Middle frontal gyrus (tissue), 1 donor: ENCODE data around the gene TPSAB1.

Experiments used
- DNase-seq: peaks from one replicate; pipeline ENCODE4 v3.0.0-alpha.2; 2015; ENCODE audit warnings: low spot score; ENCODE audit errors: extremely low spot score

The TPSAB1 gene

DNA sequence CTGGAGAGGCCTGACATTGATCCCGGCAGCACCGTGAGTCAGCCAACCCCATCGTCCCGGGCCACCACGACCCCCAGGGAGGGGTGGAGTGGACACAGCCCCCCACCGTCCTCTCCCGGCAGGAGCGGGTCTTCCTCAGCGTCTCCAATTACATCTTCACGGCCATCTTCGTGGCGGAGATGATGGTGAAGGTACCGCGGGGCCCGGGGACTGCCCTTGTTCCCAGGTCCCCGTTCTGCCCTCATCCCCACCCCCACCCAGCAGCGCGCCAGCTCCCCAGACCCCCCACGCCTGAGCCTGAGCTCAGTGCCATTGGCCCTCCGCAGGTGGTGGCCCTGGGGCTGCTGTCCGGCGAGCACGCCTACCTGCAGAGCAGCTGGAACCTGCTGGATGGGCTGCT, 30.0 kb upstream of the TPSAB1 start:
- DNase-seq: no peak

DNA sequence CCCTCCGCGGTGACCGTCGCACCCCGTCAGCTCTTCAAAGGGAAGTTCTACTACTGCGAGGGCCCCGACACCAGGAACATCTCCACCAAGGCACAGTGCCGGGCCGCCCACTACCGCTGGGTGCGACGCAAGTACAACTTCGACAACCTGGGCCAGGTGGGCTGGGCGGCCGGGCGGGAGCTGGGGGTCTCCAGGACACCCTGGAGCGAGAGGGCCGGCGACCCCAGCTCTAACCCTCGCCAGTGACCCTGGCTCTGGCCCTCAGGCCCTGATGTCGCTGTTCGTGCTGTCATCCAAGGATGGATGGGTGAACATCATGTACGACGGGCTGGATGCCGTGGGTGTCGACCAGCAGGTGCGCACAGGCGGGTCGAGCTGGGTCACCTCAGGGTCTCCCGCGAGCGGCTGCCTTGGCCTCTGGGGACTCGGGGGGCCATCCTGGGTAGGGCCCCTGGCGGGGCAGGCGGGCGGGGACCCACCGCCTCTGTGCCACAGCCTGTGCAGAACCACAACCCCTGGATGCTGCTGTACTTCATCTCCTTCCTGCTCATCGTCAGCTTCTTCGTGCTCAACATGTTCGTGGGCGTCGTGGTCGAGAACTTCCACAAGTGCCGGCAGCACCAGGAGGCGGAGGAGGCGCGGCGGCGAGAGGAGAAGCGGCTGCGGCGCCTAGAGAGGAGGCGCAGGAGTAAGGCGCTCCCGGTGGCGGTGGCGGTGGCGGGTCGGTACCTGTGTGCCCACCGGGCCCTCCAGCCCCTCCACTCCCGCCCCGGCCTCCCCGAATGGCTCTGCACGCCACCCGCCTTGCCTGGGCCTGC, 28.8 kb upstream of the TPSAB1 start:
- DNase-seq: peak; percentile 7

DNA sequence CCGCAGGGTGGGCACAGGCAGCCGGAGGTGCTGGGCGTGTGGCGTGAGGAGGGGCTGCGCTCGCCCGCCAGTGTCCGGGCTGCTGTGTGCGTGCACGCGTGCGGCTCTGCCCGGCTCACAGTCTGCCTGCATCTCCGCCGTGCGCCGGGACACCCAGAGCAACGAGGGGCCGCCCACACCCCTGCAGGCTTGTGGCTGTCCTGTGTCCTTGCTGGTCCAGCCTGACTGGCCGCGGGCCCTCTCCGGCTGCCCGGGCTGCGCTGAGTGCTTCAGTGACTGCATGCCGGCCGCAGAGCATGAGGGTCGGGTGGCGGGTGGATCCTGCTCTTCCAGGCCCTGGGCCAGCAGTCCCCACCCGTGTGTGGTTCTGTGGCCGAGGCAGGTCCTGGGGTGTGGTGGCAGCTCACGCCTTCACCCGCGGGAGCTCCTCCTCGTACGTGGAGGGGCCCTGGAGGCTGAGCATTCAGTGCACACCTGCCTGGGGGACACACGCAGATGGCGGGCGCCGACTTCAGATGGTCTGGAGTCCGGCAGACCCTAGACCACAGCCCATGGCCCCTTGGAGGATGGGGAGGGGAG, 27.8 kb upstream of the TPSAB1 start:
- DNase-seq: no peak

DNA sequence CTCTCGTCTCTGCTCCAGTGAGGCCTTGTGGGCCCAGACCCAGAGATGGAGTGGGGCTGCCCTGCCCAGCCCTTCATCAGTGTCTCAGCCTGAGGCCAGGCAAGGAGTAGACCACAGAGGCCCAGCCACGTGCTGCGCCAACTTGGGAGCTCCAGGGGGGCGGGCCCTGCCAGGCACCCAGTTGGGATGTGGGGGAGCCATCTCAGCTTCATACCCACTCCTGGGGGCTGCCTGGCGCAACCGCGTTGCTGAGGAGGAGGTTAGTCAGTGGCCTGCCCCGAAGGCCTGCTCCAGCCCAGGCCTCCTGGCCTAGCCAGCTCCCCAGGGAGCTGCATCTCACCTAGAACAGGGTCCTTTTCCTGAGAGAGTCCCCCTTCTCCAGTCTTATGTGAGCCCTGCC, 27.3 kb upstream of the TPSAB1 start:
- no peak for DNase-seq

GRCh38 chr16:1213796-1214372, 26.6 kb upstream of the TPSAB1 start:
- no peak for DNase-seq

GRCh38 chr16:1214719-1215118, 25.8 kb upstream of the TPSAB1 start:
- no peak for DNase-seq

DNA sequence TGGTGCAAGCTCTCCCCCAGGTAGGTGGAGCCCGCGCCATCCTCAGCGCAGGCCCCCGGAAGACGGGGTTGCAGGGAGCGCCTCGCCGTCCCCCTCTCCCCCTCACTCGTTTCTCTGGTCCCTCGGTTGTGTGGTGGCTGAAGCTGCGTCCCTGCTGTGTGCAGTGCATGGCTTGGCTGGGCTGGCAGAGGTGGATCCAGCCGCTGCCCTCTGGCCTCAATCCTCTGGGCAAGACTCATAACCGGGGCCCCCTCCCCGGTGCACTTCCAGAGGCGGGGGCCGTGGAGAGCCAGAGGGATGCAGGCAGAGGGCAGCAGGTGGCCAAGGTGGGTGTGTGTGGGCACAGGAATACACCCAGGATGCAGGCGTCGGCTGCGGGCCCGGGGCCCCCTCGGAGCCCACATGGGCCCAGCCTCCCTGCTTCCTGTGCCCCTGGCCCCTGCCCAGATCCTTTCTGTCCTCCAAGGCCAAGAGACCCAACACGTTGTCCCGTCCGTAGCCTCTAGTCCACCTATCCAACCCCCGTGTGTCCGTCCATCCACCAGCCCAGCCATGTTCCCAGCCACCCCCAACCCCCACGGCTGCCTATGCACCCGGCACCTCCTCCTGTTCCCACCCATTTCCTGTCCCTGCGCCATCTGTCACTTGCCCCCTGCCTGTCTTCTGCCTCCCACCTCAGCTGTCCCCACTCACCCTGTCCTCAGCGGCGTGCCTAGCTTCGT, 24.8 kb upstream of the TPSAB1 start:
- no peak for DNase-seq

DNA sequence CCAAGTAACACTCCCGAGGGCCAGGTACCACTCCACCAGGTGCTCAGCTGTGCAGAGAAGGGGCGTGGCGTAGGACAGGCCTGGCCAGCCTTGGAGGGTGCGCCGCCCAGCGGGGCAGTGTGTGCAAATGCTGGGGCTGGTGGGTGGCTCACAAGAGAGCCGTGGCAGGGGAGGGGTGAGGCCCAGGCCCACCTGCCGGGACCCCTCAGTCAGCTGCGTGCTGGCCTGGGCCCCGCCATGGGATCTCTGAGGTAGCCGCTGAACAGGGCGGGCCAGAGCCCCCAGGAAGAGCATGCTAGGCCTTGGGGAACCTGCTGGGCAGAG, 24.2 kb upstream of the TPSAB1 start:
- no peak for DNase-seq

- DNase-seq: no peak
These were observed 23.7 kb upstream of the TPSAB1 start for GRCh38 chr16:1216681-1217400.

- no peak for DNase-seq
These were observed 23.0 kb upstream of the TPSAB1 start for GRCh38 chr16:1217526-1217925.

DNA sequence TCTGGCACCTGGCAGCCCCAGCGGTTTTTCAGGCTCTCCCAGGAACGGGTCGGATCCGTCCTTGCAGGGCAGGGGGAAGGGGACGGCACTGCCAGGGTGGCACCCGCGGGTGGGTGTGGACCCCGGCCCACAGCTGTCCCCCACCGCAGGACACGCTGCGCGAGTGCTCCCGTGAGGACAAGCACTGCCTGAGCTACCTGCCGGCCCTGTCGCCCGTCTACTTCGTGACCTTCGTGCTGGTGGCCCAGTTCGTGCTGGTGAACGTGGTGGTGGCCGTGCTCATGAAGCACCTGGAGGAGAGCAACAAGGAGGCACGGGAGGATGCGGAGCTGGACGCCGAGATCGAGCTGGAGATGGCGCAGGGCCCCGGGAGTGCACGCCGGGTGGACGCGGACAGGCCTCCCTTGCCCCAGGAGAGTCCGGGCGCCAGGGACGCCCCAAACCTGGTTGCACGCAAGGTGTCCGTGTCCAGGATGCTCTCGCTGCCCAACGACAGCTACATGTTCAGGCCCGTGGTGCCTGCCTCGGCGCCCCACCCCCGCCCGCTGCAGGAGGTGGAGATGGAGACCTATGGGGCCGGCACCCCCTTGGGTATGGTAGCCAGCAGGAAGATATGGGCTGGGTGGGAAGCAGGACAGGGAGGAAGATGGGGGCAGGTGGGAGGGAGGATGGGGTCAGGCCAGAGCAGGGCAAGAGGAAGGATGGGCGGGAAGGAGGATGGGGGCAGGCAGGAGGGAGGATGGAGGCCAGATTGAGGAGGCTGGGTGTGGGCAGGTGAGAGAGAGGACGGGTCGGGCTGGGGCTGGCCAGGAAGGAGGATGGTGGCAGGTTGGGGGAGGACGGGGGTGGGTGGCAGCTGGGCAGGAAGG, 22.2 kb upstream of the TPSAB1 start:
- DNase-seq: no peak

DNA sequence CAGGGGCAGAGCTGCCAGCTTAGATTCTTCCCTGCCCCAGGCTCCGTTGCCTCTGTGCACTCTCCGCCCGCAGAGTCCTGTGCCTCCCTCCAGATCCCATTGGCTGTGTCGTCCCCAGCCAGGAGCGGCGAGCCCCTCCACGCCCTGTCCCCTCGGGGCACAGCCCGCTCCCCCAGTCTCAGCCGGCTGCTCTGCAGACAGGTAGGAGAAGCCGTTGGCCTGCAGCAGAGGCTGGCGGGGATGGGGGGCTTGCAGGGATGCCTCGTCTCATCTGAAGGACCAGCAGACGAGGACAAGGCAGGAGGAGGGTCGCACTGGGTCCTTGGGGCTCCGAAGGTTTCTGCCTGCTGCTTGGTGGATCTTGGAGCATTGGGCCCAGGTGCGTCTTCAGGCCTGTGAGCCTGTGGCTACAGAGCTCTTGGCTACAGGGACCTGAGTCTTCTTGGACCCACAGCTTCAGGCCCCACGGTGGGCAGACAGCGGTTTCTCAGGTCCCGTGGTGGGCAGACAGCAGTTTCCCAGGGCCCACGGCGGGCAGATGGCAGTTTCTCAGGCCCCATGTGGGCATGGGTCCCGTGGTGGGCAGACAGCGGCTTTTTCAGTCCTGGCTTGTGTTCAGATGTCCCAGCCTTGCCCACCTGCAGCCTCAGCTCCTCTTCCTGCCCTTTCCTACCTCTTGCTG, 21.4 kb upstream of the TPSAB1 start:
- DNase-seq: no peak

DNA sequence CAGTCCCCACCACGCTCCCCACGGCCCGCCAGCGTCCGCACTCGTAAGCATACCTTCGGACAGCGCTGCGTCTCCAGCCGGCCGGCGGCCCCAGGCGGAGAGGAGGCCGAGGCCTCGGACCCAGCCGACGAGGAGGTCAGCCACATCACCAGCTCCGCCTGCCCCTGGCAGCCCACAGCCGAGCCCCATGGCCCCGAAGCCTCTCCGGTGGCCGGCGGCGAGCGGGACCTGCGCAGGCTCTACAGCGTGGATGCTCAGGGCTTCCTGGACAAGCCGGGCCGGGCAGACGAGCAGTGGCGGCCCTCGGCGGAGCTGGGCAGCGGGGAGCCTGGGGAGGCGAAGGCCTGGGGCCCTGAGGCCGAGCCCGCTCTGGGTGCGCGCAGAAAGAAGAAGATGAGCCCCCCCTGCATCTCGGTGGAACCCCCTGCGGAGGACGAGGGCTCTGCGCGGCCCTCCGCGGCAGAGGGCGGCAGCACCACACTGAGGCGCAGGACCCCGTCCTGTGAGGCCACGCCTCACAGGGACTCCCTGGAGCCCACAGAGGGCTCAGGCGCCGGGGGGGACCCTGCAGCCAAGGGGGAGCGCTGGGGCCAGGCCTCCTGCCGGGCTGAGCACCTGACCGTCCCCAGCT, 20.3 kb upstream of the TPSAB1 start:
- no peak for DNase-seq

- no peak for DNase-seq
These were observed 19.5 kb upstream of the TPSAB1 start for GRCh38 chr16:1220841-1221627.

- DNase-seq: no peak
These were observed 18.6 kb upstream of the TPSAB1 start for GRCh38 chr16:1221628-1222552.

GRCh38 chr16:1222553-1223354, 17.8 kb upstream of the TPSAB1 start:
- DNase-seq: no peak
